HG02938 (cell line): ENCODE results near the gene KRT7.

Experiments used
- ATAC-seq: cut with Tn5 transposase; IDR thresholded peaks from one replicate; pipeline ENCODE4 v1.9.1; 2021; ENCODE audit warnings: mild to moderate bottlenecking, moderate library complexity; ENCODE audit not compliant: unreplicated experiment

Gene KRT7

GRCh38 chr12:52232674-52233461 is at the start of gene KRT7:
Gene KRT7, plus strand, starts transcription at chr12:52233243. Its CDS starts 54 bp downstream, at chr12:52233297.
- no peak for ATAC-seq

GRCh38 chr12:52183544-52183910 is 49.5 kb upstream of the KRT7 start:
- no peak for ATAC-seq

- no peak for ATAC-seq
These were observed 49.1 kb upstream of the KRT7 start for GRCh38 chr12:52183971-52184370.

- no peak for ATAC-seq
These were observed 48.2 kb upstream of the KRT7 start for GRCh38 chr12:52184813-52185212.

GRCh38 chr12:52185400-52185967 is 47.6 kb upstream of the KRT7 start:
- no peak for ATAC-seq

- no peak for ATAC-seq
These were observed 46.8 kb upstream of the KRT7 start for GRCh38 chr12:52186118-52186840.

- ATAC-seq, result no peak
These were observed 45.8 kb upstream of the KRT7 start for GRCh38 chr12:52187206-52187605.

- no peak for ATAC-seq
These were observed 45.4 kb upstream of the KRT7 start for GRCh38 chr12:52187640-52188039.

- no peak for ATAC-seq
These were observed 44.4 kb upstream of the KRT7 start for GRCh38 chr12:52188658-52189057.

GRCh38 chr12:52189376-52190174 is 43.5 kb upstream of the KRT7 start:
- no peak for ATAC-seq

GRCh38 chr12:52190860-52191729 is 41.9 kb upstream of the KRT7 start:
- ATAC-seq, result no peak

- no peak for ATAC-seq
These were observed 40.9 kb upstream of the KRT7 start, which contains the start of gene KRT80 for GRCh38 chr12:52191841-52192791. Gene KRT80, minus strand, starts transcription at chr12:52192014. Its CDS starts 112 bp downstream, at chr12:52191902.

- ATAC-seq, result no peak
These were observed 39.5 kb upstream of the KRT7 start for GRCh38 chr12:52193532-52193931.

- ATAC-seq, result no peak
These were observed 39.1 kb upstream of the KRT7 start for GRCh38 chr12:52193991-52194390.

GRCh38 chr12:52195065-52195730 is 37.8 kb upstream of the KRT7 start:
- ATAC-seq, result no peak

GRCh38 chr12:52197371-52198231 is 35.4 kb upstream of the KRT7 start:
- no peak for ATAC-seq

- ATAC-seq, result no peak
These were observed 34.4 kb upstream of the KRT7 start for GRCh38 chr12:52198454-52199215.
